PC-9 (cell line): ENCODE measurements around the gene GABRA4.

ENCODE experiments used
- CTCF ChIP-seq: fragments of 200-600 bp; sonication (generic); conservative IDR thresholded peaks from 2 replicates; pipeline ENCODE4 v1.6.1; 2017; ENCODE audit warnings: mixed run types, antibody characterized with exemption, mild to moderate bottlenecking, moderate library complexity
- EZH2 ChIP-seq: fragments of 200-600 bp; sonication (generic); IDR thresholded peaks from 2 replicates; pipeline ENCODE4 v1.8.0; 2017; ENCODE audit warnings: antibody characterized with exemption, low read depth

- TF ChIP-seq CTCF (no peak), EZH2 (no peak)
Measured at GRCh38 chr4:46952451-46952850, 40.9 kb downstream of the GABRA4 start.
